ENCODE results near the gene PHKG2. TPM values are rescaled to one million over a fixed set of nuclear protein-coding genes. Genes with fewer than 3 reads are reported as not detected.

Gene PHKG2
- total and polyA plus RNA-seq, 4 donors: 12.3 to 36.0 (median 18.3) TPM

- ATAC-seq (ENCODE audit: low FRiP score): no peak
- Histone ChIP-seq H3K9me3 (ENCODE audit: control insufficient read depth, low read length) (no peaks in the 10 kb centered on the region), H3K36me3 (ENCODE audit: control insufficient read depth in 1 of 2, insufficient read depth in 2 of 2, low read length in 1 of 2) (peaks cover 3 to 20% of the 10 kb centered on the region in 2 donors), H3K27ac (ENCODE audit: low read depth in 1 of 2, low read length in 2 of 2) (no peak overlapping the region), H3K4me1 (ENCODE audit: control insufficient read depth in 1 of 2, insufficient read depth in 2 of 2, low read length in 2 of 2) (no peaks in the 10 kb centered on the region), H3K27me3 (ENCODE audit: control insufficient read depth in 1 of 2, insufficient read depth in 2 of 2, low read length in 1 of 2) (no peaks in the 10 kb centered on the region), H3K4me3 (ENCODE audit: low read length in 2 of 2) (no peak overlapping the region)
- WGBS, 2 donors: 86 to 87% methylated on average over 11 to 14 of the region's 14 CpGs
- intact Hi-C loops (cut with DNase I): no loop called here
- DNase-seq: no peak
These were observed 23.5 kb downstream of the PHKG2 start for GRCh38 chr16:30771726-30772125.

GRCh38 chr16:30773826-30774225 is 25.6 kb downstream of the PHKG2 start:
- no peak for ATAC-seq (ENCODE audit: low FRiP score)
- Histone ChIP-seq H3K4me3 (ENCODE audit: low read length in 2 of 2) (no peak overlapping the region), H3K27me3 (ENCODE audit: control insufficient read depth in 1 of 2, insufficient read depth in 2 of 2, low read length in 1 of 2) (no peaks in the 10 kb centered on the region), H3K9me3 (ENCODE audit: control insufficient read depth, low read length) (no peaks in the 10 kb centered on the region), H3K27ac (ENCODE audit: low read depth in 1 of 2, low read length in 2 of 2) (no peak overlapping the region), H3K36me3 (ENCODE audit: control insufficient read depth in 1 of 2, insufficient read depth in 2 of 2, low read length in 1 of 2) (peaks cover 0 to 12% of the 10 kb centered on the region in 2 donors), H3K4me1 (ENCODE audit: control insufficient read depth in 1 of 2, insufficient read depth in 2 of 2, low read length in 2 of 2) (no peaks in the 10 kb centered on the region)
- 84 to 86% methylated on average over 14 of the region's 14 CpGs for WGBS, 2 donors
- no peak for DNase-seq
- intact Hi-C loops (cut with DNase I): no loop called here

- peak; percentile 31 for ATAC-seq (ENCODE audit: low FRiP score)
- peaks cover 0 to 6% of the 10 kb centered on the region in 2 donors for H3K36me3 ChIP-seq (ENCODE audit: control insufficient read depth in 1 of 2, insufficient read depth in 2 of 2, low read length in 1 of 2)
- intact Hi-C loops (cut with DNase I): no loop called here
- no peaks in the 10 kb centered on the region for H3K9me3 ChIP-seq (ENCODE audit: control insufficient read depth, low read length)
- H3K27ac ChIP-seq (ENCODE audit: low read depth in 1 of 2, low read length in 2 of 2): peak overlapping the region in 1 of 2 donors; percentile 55
- no peak overlapping the region for H3K4me3 ChIP-seq (ENCODE audit: low read length in 2 of 2)
- no peak for DNase-seq
- WGBS, 2 donors: 48 to 50% methylated on average over 8 of the region's 8 CpGs
- H3K4me1 ChIP-seq (ENCODE audit: control insufficient read depth in 1 of 2, insufficient read depth in 2 of 2, low read length in 2 of 2): no peaks in the 10 kb centered on the region
- H3K27me3 ChIP-seq (ENCODE audit: control insufficient read depth in 1 of 2, insufficient read depth in 2 of 2, low read length in 1 of 2): no peaks in the 10 kb centered on the region
These were observed 26.3 kb downstream of the PHKG2 start for GRCh38 chr16:30774367-30775130.

- Histone ChIP-seq H3K27me3 (ENCODE audit: control insufficient read depth in 1 of 2, insufficient read depth in 2 of 2, low read length in 1 of 2) (no peaks in the 10 kb centered on the region), H3K27ac (ENCODE audit: low read depth in 1 of 2, low read length in 2 of 2) (peak overlapping the region in 1 of 2 donors; percentile 55), H3K4me1 (ENCODE audit: control insufficient read depth in 1 of 2, insufficient read depth in 2 of 2, low read length in 2 of 2) (no peaks in the 10 kb centered on the region), H3K4me3 (ENCODE audit: low read length in 2 of 2) (peak overlapping the region; percentile 41 to 70), H3K9me3 (ENCODE audit: control insufficient read depth, low read length) (no peaks in the 10 kb centered on the region), H3K36me3 (ENCODE audit: control insufficient read depth in 1 of 2, insufficient read depth in 2 of 2, low read length in 1 of 2) (peaks cover 0 to 6% of the 10 kb centered on the region in 2 donors)
- ATAC-seq (ENCODE audit: low FRiP score) (no peak), DNase-seq (no peak)
- 6% methylated on average over 15 of the region's 15 CpGs for WGBS, 2 donors
- intact Hi-C loops (cut with DNase I): no loop called here
These were observed 26.8 kb downstream of the PHKG2 start for GRCh38 chr16:30775131-30775391.

- peak overlapping the region; percentile 41 to 70 for H3K4me3 ChIP-seq (ENCODE audit: low read length in 2 of 2)
- peaks cover 0 to 6% of the 10 kb centered on the region in 2 donors for H3K36me3 ChIP-seq (ENCODE audit: control insufficient read depth in 1 of 2, insufficient read depth in 2 of 2, low read length in 1 of 2)
- DNase-seq (peak; percentile 89 to 92), ATAC-seq (ENCODE audit: low FRiP score) (peak; percentile 88)
- intact Hi-C loops (cut with DNase I): no loop called here
- no peaks in the 10 kb centered on the region for H3K4me1 ChIP-seq (ENCODE audit: control insufficient read depth in 1 of 2, insufficient read depth in 2 of 2, low read length in 2 of 2)
- no peaks in the 10 kb centered on the region for H3K9me3 ChIP-seq (ENCODE audit: control insufficient read depth, low read length)
- 0% methylated on average over 67 to 81 of the region's 81 CpGs for WGBS, 2 donors
- no peaks in the 10 kb centered on the region for H3K27me3 ChIP-seq (ENCODE audit: control insufficient read depth in 1 of 2, insufficient read depth in 2 of 2, low read length in 1 of 2)
- peak overlapping the region in 1 of 2 donors; percentile 56 for H3K27ac ChIP-seq (ENCODE audit: low read depth in 1 of 2, low read length in 2 of 2)
These were observed 27.4 kb downstream of the PHKG2 start for GRCh38 chr16:30775392-30776188.

- intact Hi-C loops (cut with DNase I): no loop called here
- 75 to 77% methylated on average over 7 of the region's 7 CpGs for WGBS, 2 donors
These were observed 29.5 kb downstream of the PHKG2 start for GRCh38 chr16:30777591-30778297.

GRCh38 chr16:30778549-30779244 is 30.5 kb downstream of the PHKG2 start:
- Histone ChIP-seq H3K9me3 (ENCODE audit: control insufficient read depth, low read length) (no peaks in the 10 kb centered on the region), H3K4me1 (ENCODE audit: control insufficient read depth in 1 of 2, insufficient read depth in 2 of 2, low read length in 2 of 2) (no peaks in the 10 kb centered on the region), H3K27ac (ENCODE audit: low read depth in 1 of 2, low read length in 2 of 2) (no peak overlapping the region), H3K4me3 (ENCODE audit: low read length in 2 of 2) (no peak overlapping the region), H3K36me3 (ENCODE audit: control insufficient read depth in 1 of 2, insufficient read depth in 2 of 2, low read length in 1 of 2) (peaks cover 0 to 4% of the 10 kb centered on the region in 2 donors), H3K27me3 (ENCODE audit: control insufficient read depth in 1 of 2, insufficient read depth in 2 of 2, low read length in 1 of 2) (no peaks in the 10 kb centered on the region)
- intact Hi-C loops (cut with DNase I): no loop called here
- 76 to 78% methylated on average over 14 of the region's 14 CpGs for WGBS, 2 donors
- DNase-seq (no peak), ATAC-seq (ENCODE audit: low FRiP score) (no peak)

More at GRCh38 chr16:30777591-30778297, 29.5 kb downstream of the PHKG2 start:
- no peak overlapping the region for H3K4me3 ChIP-seq (ENCODE audit: low read length in 2 of 2)
- H3K9me3 ChIP-seq (ENCODE audit: control insufficient read depth, low read length): no peaks in the 10 kb centered on the region
- no peak overlapping the region for H3K27ac ChIP-seq (ENCODE audit: low read depth in 1 of 2, low read length in 2 of 2)
- ATAC-seq (ENCODE audit: low FRiP score): no peak
- H3K27me3 ChIP-seq (ENCODE audit: control insufficient read depth in 1 of 2, insufficient read depth in 2 of 2, low read length in 1 of 2): no peaks in the 10 kb centered on the region
- H3K36me3 ChIP-seq (ENCODE audit: control insufficient read depth in 1 of 2, insufficient read depth in 2 of 2, low read length in 1 of 2): peaks cover 0 to 3% of the 10 kb centered on the region in 2 donors
- no peak for DNase-seq
- no peaks in the 10 kb centered on the region for H3K4me1 ChIP-seq (ENCODE audit: control insufficient read depth in 1 of 2, insufficient read depth in 2 of 2, low read length in 2 of 2)

- Histone ChIP-seq H3K4me3 (ENCODE audit: low read length in 2 of 2) (no peak overlapping the region), H3K9me3 (ENCODE audit: control insufficient read depth, low read length) (no peaks in the 10 kb centered on the region), H3K27ac (ENCODE audit: low read depth in 1 of 2, low read length in 2 of 2) (no peak overlapping the region), H3K27me3 (ENCODE audit: control insufficient read depth in 1 of 2, insufficient read depth in 2 of 2, low read length in 1 of 2) (no peaks in the 10 kb centered on the region), H3K4me1 (ENCODE audit: control insufficient read depth in 1 of 2, insufficient read depth in 2 of 2, low read length in 2 of 2) (no peaks in the 10 kb centered on the region), H3K36me3 (ENCODE audit: control insufficient read depth in 1 of 2, insufficient read depth in 2 of 2, low read length in 1 of 2) (peaks cover 0 to 5% of the 10 kb centered on the region in 2 donors)
- no peak for ATAC-seq (ENCODE audit: low FRiP score)
- WGBS, 2 donors: 85 to 88% methylated on average over 6 of the region's 6 CpGs
- intact Hi-C loops (cut with DNase I): no loop called here
- no peak for DNase-seq
These were observed 31.4 kb downstream of the PHKG2 start for GRCh38 chr16:30779596-30779995.

Measured in aorta (tissue), 5 donors.